HG03439 (cell line): ENCODE data around the gene PCCB.
"Not testable (repeated sequence)": the region's sequence is repeated elsewhere in the genome, so short reads cannot be mapped to it uniquely, and the experiment has no call there.

ENCODE experiments used
- ATAC-seq: cut with Tn5 transposase; IDR thresholded peaks from one replicate; pipeline ENCODE4 v1.9.1; 2021; ENCODE audit warnings: mild to moderate bottlenecking, moderate library complexity; ENCODE audit not compliant: unreplicated experiment

Gene PCCB

GRCh38 chr3:136261826-136262225 lies 11.7 kb downstream of the PCCB start:
- ATAC-seq = no peak

- no peak for ATAC-seq
These were observed 12.4 kb downstream of the PCCB start for GRCh38 chr3:136262559-136262958.

DNA sequence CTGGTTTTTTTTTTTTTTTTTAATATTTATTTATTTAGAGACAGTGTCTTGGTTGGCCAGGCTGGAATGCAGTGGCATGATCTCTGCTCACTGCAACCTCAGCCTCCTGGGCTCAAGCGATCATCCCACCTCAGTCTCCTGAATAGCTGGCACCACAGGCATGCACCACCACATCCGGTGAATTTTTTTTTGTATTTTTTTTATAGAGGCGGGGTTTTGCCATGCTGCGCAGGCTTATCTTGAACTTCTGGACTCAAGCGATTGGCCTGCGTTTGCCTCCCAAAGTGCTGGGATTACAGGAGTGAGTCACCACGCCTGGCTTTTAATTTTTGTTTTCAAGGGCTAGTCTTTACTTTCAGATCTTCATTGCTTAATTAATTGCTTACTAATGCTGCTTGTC lies 13.1 kb downstream of the PCCB start:
- no peak for ATAC-seq

GRCh38 chr3:136266468-136267125 lies 16.5 kb downstream of the PCCB start:
- ATAC-seq = peak; percentile 75

DNA sequence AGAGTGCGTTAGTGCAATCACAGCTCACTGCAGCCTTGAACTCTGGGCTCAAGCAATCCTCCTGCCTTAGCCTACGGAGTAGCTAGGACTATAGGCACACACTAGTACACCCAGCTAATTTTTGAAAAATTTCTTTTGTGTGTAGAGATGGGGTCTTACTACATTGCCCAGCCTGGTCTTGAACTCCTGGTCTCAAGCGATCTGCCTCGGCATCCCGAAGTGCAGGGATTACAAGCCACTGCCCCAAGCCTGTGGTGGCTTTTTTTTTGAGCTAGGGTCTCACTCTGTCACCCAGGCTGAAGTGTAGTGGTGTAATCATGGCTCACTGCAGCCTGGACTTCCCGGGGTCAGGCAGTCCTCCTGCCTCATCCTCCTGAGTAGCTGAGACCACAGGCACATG lies 17.1 kb downstream of the PCCB start:
- no peak for ATAC-seq

- ATAC-seq = peak; percentile 61
These were observed 20.0 kb downstream of the PCCB start for GRCh38 chr3:136270179-136270578.

DNA sequence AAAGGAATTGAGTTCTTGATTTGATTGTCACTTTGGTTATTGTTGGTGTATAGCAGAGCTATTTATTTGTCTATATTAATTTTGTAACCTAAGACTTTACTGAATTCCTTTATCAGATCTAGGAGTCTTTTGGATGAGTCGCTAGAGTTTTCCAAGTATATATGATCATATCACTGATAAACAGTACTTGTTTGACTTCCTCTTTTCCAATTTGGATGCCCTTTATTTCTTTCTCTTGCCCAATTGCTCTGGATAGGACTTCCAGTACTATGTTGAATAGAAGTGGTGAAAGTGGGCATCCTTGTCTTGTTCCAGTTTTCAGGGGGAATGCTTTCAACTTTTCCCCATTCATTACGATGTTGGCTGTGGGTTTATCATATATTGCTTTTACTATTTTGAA lies 21.5 kb downstream of the PCCB start:
- not testable (repeated sequence) for ATAC-seq

DNA sequence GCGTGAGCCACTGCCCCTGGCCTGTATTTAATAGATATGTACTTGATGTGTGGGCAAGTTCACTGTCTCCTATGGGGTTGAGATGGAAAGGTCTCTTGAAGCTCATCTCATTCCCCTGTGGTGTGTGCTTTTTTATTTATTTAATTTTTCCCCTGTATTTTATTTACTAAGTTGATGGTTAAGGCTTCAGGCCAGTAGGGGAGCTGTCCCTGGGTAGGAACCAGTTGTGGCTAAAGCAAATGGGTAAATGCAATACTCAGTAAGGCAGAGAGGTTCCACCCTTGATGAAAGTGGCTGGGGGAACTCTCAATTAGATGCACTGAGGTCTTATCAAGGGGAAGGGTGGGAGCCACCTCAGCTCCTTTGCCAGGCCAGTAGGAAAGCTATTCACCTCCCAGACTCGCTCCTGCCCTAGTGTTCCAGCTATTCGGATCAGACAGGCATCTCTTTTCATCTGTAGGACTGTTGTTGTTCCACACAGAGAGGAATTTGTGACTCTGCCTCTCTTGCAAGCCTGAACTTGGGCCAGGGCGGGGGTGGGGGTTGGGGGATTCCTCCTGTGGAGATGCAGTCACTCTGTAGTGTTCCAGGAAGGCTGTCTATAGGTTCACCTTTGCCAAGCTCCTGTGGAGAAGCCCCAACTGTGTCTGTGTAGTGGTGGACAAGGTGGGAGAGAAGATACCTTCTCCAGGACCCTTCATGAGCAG lies 26.1 kb downstream of the PCCB start:
- ATAC-seq = no peak

DNA sequence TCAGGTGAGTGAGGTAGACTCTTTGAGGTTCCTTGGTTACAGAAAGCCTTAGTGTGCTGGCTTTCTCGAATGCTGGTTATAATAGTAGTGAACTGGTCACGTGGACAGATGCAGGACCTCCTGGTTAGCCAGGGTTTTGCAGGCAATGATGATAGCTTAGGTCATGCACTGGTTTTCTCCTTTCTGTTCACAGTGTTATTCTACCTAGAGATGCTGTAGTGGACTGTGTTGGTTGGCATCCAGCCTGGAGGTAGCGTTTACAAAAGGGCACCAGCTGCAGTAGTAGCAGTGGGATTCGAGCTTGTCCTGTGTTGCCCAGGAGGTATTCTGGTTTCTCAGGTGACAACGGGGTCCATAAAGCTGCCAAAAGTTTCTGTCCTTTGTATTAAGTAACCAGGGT lies 27.0 kb downstream of the PCCB start:
- ATAC-seq = no peak

DNA sequence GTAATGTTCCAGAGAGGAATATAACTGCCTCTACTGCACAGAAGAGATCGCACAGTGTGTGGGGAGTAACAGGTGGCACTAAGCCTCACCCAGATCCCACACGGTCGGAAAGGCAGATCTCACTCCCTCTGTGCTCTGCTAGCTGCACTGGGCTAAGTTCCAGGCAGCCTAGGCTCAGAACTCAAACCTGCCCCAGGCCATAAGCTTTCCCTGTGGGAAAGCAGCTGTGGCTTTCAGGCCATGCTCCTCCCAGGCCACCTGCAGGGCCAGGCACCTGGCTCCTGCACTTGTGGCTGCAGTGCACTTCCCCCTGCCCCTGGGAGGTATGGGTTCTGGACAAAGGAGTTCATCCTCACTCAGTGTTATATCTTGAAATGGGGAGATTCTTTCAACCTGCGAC lies 27.5 kb downstream of the PCCB start:
- no peak for ATAC-seq

DNA sequence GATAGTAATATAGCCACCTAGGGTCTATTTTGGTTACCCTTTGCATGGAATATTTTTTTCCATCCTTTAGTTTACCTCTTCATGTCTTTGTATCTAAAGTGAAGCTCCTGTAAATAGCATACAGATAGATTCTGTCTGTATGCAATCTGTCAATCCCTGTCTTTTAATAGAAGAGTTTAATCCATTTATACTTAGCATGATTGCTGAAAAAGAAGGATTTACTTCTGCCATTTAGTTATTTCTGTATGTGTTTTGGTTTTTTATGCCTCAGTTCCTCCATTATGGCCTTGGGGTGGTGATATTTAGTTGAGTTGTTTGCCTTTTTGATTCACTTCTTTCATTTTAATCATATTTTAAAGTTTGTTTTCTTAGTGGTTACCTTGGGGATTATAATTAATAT lies 29.0 kb downstream of the PCCB start:
- ATAC-seq = no peak

DNA sequence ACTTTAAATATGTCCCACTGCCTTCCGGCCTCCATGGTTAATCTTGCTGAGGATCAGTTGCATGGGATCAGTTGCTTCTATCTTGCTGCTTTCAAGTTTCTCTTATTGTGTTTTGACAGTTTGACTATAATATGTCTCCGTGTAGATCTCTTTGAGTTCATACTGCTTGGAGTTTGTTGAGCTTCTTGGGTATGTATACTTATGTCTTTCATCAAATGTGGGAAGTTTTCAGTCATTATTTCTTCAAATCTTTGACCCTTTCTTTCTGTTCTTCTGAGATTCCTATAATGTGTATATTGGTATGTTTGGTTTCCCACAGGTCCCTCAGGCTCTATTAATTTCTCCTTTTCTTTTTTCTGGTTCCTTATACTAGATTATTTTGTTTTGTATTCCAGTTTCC lies 30.8 kb downstream of the PCCB start:
- no peak for ATAC-seq

GRCh38 chr3:136281966-136282520 lies 31.9 kb downstream of the PCCB start:
- ATAC-seq = no peak

- no peak for ATAC-seq
These were observed 33.5 kb downstream of the PCCB start for GRCh38 chr3:136283627-136284026.

DNA sequence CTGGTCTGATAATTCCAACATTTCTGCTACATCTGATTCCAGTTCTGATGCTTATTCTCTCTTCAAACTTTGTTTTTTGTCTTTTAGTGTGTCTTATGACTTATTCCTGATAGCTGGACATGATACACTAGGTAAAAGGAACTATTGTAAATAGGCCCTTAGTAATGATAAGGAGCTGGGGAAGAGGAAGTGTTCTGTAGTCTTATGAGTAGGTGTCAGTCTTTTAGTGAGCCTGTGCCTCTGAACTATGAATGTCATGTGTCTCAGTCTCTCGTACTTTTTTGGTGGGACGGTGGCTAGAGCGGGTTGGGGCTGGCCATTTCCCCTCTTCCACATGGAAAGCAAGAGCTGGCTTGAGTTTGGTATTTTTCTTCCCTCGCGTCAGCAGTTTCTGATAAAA lies 41.2 kb downstream of the PCCB start:
- no peak for ATAC-seq

GRCh38 chr3:136292500-136292899 lies 42.4 kb downstream of the PCCB start:
- ATAC-seq = no peak

DNA sequence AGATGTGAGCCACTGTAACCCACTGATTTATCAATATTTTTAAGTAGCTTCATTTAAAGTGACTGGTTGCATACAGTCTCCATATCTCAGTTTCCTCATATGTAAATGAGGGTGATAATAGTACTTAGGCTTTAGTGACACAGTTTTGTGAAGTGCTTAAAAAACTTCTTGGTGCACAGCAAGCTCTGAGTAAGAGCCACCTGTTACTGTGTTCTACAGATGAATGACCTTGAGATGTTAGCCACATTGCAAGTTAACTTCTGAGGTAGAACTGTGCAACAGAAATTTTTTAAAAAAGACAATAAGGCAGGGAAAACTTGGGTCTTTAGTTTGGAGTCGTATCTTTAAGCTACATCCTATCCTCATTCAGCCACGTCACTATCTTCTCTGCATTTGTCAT lies 43.1 kb downstream of the PCCB start:
- no peak for ATAC-seq

GRCh38 chr3:136294176-136294575 lies 44.0 kb downstream of the PCCB start:
- no peak for ATAC-seq

DNA sequence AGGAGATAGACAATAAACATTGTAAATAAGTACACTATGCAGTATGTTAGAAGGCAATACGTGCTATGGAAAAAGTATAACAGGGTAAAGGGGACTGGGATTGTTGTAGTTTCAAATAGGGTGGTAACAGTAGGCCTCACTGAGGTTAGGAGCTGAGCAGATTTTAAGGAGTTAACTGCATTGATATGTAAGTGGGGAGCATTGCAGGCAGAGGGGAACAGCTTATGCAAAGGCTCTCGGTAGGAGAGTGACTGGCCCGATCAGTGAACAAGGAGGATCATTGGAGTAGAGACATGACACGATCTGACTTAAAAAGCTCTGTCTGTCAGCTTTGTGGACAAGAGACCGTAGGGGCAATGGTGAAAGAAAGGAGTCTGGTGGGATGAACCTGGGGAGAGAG lies 46.8 kb downstream of the PCCB start:
- no peak for ATAC-seq

GRCh38 chr3:136297826-136298225 lies 47.7 kb downstream of the PCCB start:
- ATAC-seq = no peak

- ATAC-seq = no peak
These were observed 50.3 kb downstream of the PCCB start for GRCh38 chr3:136300444-136300843.

DNA sequence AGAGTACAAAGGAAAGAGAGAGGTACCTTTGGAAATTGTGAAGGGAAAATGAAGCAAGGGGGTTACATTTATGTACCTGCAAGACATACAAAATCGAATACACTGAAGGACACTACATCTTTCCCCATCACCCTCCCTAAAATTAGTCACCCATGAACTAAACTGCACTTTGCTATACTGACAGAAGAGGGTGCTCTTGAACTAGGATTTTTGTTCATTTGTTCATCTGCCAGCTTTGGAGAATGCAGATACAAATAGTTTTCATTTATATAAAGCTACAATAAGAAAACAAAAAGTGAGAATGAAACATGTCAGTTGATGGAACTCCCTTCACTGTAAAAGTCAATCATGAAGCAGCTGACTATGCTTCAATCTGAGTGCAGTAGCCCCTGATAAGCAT lies 55.7 kb downstream of the PCCB start:
- ATAC-seq = no peak

- ATAC-seq = no peak
These were observed 61.1 kb downstream of the PCCB start for GRCh38 chr3:136311261-136311660.
